K562 (cell line): Measurements from ENCODE around the gene MCEMP1. TPM values are rescaled to one million over a fixed set of nuclear protein-coding genes. Genes with fewer than 3 reads are reported as not detected.
A peak's percentile ranks its signal among the peaks of the same experiment; 100 is the strongest.

Experiments used
- ATAC-seq: fragments of 200-7000 bp; cut with Tn5 transposase; 3 replicates; pipeline ENCODE4 v1.9.1; 2020; ENCODE audit warnings: moderate library complexity
- BruUV-seq: library from RNA; stranded (reverse); fragments of 400-500 nt; replicated peaks from 2 replicates; lab custom pipeline; 2021; lab: Mats Ljungman, UMichigan
- CTCF ChIA-PET: fragments of 300-600 bp; formaldehyde crosslinking; extraction: SDS; loops from one replicate; lab custom pipeline; 2021; ENCODE audit warnings: low intra/inter-chr PET ratio; lab: Yijun Ruan, JAX
- POLR2A ChIA-PET: fragments of 300-600, 350-650 bp; sonication (Branson Sonifier 250); formaldehyde crosslinking; extraction: SDS; loops from one replicate; lab custom pipeline; 2021; ENCODE audit warnings: antibody characterized with exemption, inconsistent platforms; lab: Yijun Ruan, JAX
- DNase-seq, 4 experiments: peaks; one replicate each; pipeline versions ENCODE4 v3.0.0 to v3.0.0-alpha.2; 2011 to 2018; ENCODE audit warnings: low spot score in 3 of 4, mixed read lengths in 3 of 4; ENCODE audit errors: extremely low read depth in 1 of 4
- FAIRE-seq: peaks from 2 replicates; lab custom pipeline; 2011; peaks lifted over from hg19 to GRCh38; lab: Jason Lieb, UNC
- H2AFZ ChIP-seq: 2 replicates; pipeline ENCODE4 v1.6.0; 2011; ENCODE audit warnings: low read depth, low read length, control low read depth, inconsistent platforms
- H3K27ac ChIP-seq: fragments of 200-600 bp; 3 replicates; pipeline ENCODE4 v1.8.0; 2011; ENCODE audit warnings: low read depth, mild to moderate bottlenecking, control low read depth, inconsistent platforms, low read length, moderate library complexity, mixed read lengths; ENCODE audit errors: extremely low read depth
- H3K27me3 ChIP-seq, 2 experiments: fragments of 300-600 bp in 1 of 2; 2 replicates in 1 of 2; 3 replicates in 1 of 2; pipeline versions ENCODE4 v1.6.0 to v1.8.0; 2011; ENCODE audit warnings: inconsistent platforms in 2 of 2, low read length in 2 of 2, mild to moderate bottlenecking in 1 of 2, mixed read lengths in 1 of 2, moderate library complexity in 1 of 2; ENCODE audit not compliant: control insufficient read depth in 2 of 2, insufficient read depth in 2 of 2
- H3K36me3 ChIP-seq: fragments of 300-600 bp; 3 replicates; pipeline ENCODE4 v1.8.0; 2011; ENCODE audit warnings: mild to moderate bottlenecking, low read length, inconsistent platforms; ENCODE audit not compliant: control insufficient read depth, insufficient read depth
- H3K4me1 ChIP-seq, 2 experiments: fragments of 200-600 bp in 1 of 2; replicated peaks in 1 of 2; 2 replicates in 1 of 2; 3 replicates in 1 of 2; pipeline versions ENCODE4 v1.5.1 to v1.8.0; 2011; ENCODE audit warnings: inconsistent platforms in 2 of 2, low read length in 2 of 2, mild to moderate bottlenecking in 1 of 2, mixed read lengths in 1 of 2, moderate library complexity in 1 of 2; ENCODE audit not compliant: control insufficient read depth in 2 of 2, insufficient read depth in 2 of 2
- H3K4me2 ChIP-seq: 2 replicates; pipeline ENCODE4 v1.6.1; 2011; ENCODE audit warnings: low read length, control low read depth, inconsistent platforms, mixed read lengths; ENCODE audit not compliant: insufficient read depth
- H3K4me3 ChIP-seq: fragments of 200-600 bp; sonication (generic), shearing (Covaris generic); 2 replicates; pipeline ENCODE4 v1.5.1; 2016; ENCODE audit warnings: control low read depth, inconsistent platforms
- H3K79me2 ChIP-seq: fragments of 200-600 bp; 3 replicates; pipeline ENCODE4 v1.8.0; 2011; ENCODE audit warnings: low read length, inconsistent platforms; ENCODE audit not compliant: control insufficient read depth, insufficient read depth
- H3K9ac ChIP-seq, 2 experiments: 2 replicates each; pipeline versions ENCODE4 v1.6.0 to v1.6.1; 2011; ENCODE audit warnings: low read depth in 2 of 2, low read length in 2 of 2, control low read depth in 1 of 2, inconsistent platforms in 1 of 2, mild to moderate bottlenecking in 1 of 2, mixed read lengths in 1 of 2; ENCODE audit not compliant: insufficient read depth in 1 of 2
- H3K9me1 ChIP-seq: one replicate; pipeline ENCODE4 v1.6.0; 2011; ENCODE audit warnings: inconsistent platforms, mild to moderate bottlenecking, low read length, moderate library complexity; ENCODE audit not compliant: control insufficient read depth, insufficient read depth
- H3K9me3 ChIP-seq: replicated peaks from 2 replicates; pipeline ENCODE4 v1.5.1; 2011; ENCODE audit warnings: low read depth, low read length, inconsistent platforms; ENCODE audit not compliant: control insufficient read depth, insufficient read depth
- H4K20me1 ChIP-seq: replicated peaks from 2 replicates; pipeline ENCODE4 v1.6.1; 2011; ENCODE audit warnings: low read length, inconsistent platforms, mixed read lengths; ENCODE audit not compliant: control insufficient read depth, insufficient read depth
- BCOR ChIP-seq: fragments of 450-650 bp; IDR thresholded peaks from 2 replicates; pipeline ENCODE4 v1.6.1; 2016
- CCNT2 ChIP-seq: IDR thresholded peaks from 2 replicates; pipeline ENCODE4 v1.6.1; 2011; ENCODE audit warnings: borderline replicate concordance, low read depth, mild to moderate bottlenecking, moderate library complexity, mixed read lengths, low read length; ENCODE audit not compliant: insufficient read length; ENCODE audit errors: extremely low read depth
- KDM1A ChIP-seq, 2 experiments: fragments of 450-650 bp; IDR thresholded peaks; 2 replicates each; pipeline ENCODE4 v1.6.1; 2016; ENCODE audit warnings: mild to moderate bottlenecking in 2 of 2
- NFIC ChIP-seq: fragments of 450-650 bp; IDR thresholded peaks from 2 replicates; pipeline ENCODE4 v1.6.1; 2017; ENCODE audit warnings: mild to moderate bottlenecking, inconsistent platforms
- RBM25 ChIP-seq: fragments of 200-400 bp; formaldehyde crosslinking; IDR thresholded peaks from 2 replicates; pipeline ENCODE4 v1.6.1; 2018; ENCODE audit warnings: low read length, low read depth, moderate library complexity; ENCODE audit not compliant: severe bottlenecking
- SMAD1 ChIP-seq: fragments of 150-350 bp; IDR thresholded peaks from 2 replicates; pipeline ENCODE4 v1.6.1; 2014; ENCODE audit warnings: low read length, low read depth; ENCODE audit not compliant: partially characterized antibody
- TSC22D4 ChIP-seq: fragments of 450-650 bp; IDR thresholded peaks from 2 replicates; pipeline ENCODE4 v1.6.1; 2016; ENCODE audit warnings: missing genetic modification characterization, missing biosample characterization, control low read depth
- ZNF431 ChIP-seq: sonication (generic); formaldehyde crosslinking; IDR thresholded peaks from 2 replicates; pipeline ENCODE4 v1.8.0; 2022; ENCODE audit warnings: mild to moderate bottlenecking, missing genetic modification reagents
- WGBS: fragments of 100-300 bp; shearing (Covaris generic); methylation state at CpG from one replicate; pipeline ENCODE4 v1.1.6; 2016; ENCODE audit warnings: low coverage, mixed read lengths; ENCODE audit not compliant: insufficient coverage; ENCODE audit errors: missing lambda C conversion rate; 5-methylcytosine and 5-hydroxymethylcytosine counted together
- in situ Hi-C: fragments of 300-500 bp; cut with MboI; formaldehyde crosslinking; loops from 4 replicates; pipeline ENCODE4 v1.15.0; 2018; ENCODE audit warnings: inconsistent platforms, mixed read lengths
- intact Hi-C: fragments of 100-400 bp; cut with micrococcal nuclease; formaldehyde crosslinking; loops from 2 replicates; pipeline ENCODE4 v1.14.2; 2022
- polyA plus RNA-seq, 8 experiments: library from polyadenylated mRNA; depleted of rRNA in 4 of 8; stranded (reverse) in 5 of 8; unstranded in 3 of 8; fragments of >200 nt; fragmentation: Nextera tagmentation in 2 of 8; fragmentation: Illumina TruSeq in 1 of 8; extraction: Ambion mirVana in 2 of 8; extraction: Trizol in 1 of 8; gene quantifications; 2 replicates each; pipeline versions ENCODE4 v1.2.1 to v1.2.3, GENCODE V29; 2011 to 2014; ENCODE audit warnings: inconsistent platforms in 1 of 8, missing spikeins in 1 of 8
- total RNA-seq, 7 experiments: library from RNA; depleted of rRNA in 6 of 7; stranded (reverse); fragments of >200 nt in 6 of 7; fragmentation: Illumina TruSeq in 2 of 7; extraction: Trizol in 2 of 7; gene quantifications; 2 replicates each; pipeline versions ENCODE4 v1.2.1 to v1.2.3, GENCODE V29; 2011 to 2021; ENCODE audit warnings: low replicate concordance in 1 of 7
- TF ChIP-seq, protein P1 (sequence below), 2 experiments: fragments of 450-650 bp; IDR thresholded peaks; 2 replicates each; pipeline ENCODE4 v1.6.1; 2016; ENCODE audit warnings: mild to moderate bottlenecking in 2 of 2, borderline replicate concordance in 1 of 2, low read depth in 1 of 2, moderate library complexity in 1 of 2
- TF ChIP-seq, protein P2 (sequence below): sonication (generic); IDR thresholded peaks from 2 replicates; pipeline ENCODE4 v1.6.1; 2016

Gene MCEMP1
- total and polyA plus RNA-seq, 9 of the 15 experiments (the other 6 are each of a cell fraction or from before 2014, with no cell fraction given), result 0.11 to 1.8 (median 0.51) TPM

GRCh38 chr19:7697721-7698287 lies 20.9 kb downstream of the MCEMP1 start:
- FAIRE-seq, result no peak
- WGBS, result 3% methylated on average over 10 of the region's 10 CpGs
- DNase-seq, result no peak
- Histone ChIP-seq H3K9me3 (no peaks in the 10 kb centered on the region), H3K4me2 (no peak overlapping the region), H3K4me1 (peaks cover 2 to 8% of the 10 kb centered on the region in 2 experiments; a peak in 4 of 5 replicates), H4K20me1 (no peaks in the 10 kb centered on the region; the same call in 1 of the 2 replicates), H3K79me2 (no peaks in the 10 kb centered on the region), H3K9ac (no peak overlapping the region), H2AFZ (no peak overlapping the region), H3K27me3 (peaks cover 13 to 58% of the 10 kb centered on the region in 2 experiments; a peak in 4 of 5 replicates), H3K27ac (no peak overlapping the region), H3K4me3 (no peak overlapping the region), H3K9me1 (no peaks in the 10 kb centered on the region), H3K36me3 (no peaks in the 10 kb centered on the region)
- intact Hi-C loops, result no loop called here
- BruUV-seq, result no TSS peak
- ChIA-PET POLR2A (interaction anchor here (0.7 to 1.8 kb wide), 4 partner anchors 8 to 200 kb away, joined by 3 to 4 read pairs (median 3); a partner anchor contains a TSS), CTCF (no interaction called here)
- no peak for ATAC-seq
- TF ChIP-seq BCOR (peak; percentile 57), ZNF431 (CRISPR knock-in tag) (no peak), SMAD1 (no peak), CCNT2 (no peak), KDM1A (IDR thresholded peaks at IDR 0.05) (peak in 1 of 2 experiments; percentile 32; a peak in 1 of 4 replicates), NFIC (no peak), TSC22D4 (tag) (no peak), RBM25 (peak; percentile 78)
- TF ChIP-seq, protein P1, sequence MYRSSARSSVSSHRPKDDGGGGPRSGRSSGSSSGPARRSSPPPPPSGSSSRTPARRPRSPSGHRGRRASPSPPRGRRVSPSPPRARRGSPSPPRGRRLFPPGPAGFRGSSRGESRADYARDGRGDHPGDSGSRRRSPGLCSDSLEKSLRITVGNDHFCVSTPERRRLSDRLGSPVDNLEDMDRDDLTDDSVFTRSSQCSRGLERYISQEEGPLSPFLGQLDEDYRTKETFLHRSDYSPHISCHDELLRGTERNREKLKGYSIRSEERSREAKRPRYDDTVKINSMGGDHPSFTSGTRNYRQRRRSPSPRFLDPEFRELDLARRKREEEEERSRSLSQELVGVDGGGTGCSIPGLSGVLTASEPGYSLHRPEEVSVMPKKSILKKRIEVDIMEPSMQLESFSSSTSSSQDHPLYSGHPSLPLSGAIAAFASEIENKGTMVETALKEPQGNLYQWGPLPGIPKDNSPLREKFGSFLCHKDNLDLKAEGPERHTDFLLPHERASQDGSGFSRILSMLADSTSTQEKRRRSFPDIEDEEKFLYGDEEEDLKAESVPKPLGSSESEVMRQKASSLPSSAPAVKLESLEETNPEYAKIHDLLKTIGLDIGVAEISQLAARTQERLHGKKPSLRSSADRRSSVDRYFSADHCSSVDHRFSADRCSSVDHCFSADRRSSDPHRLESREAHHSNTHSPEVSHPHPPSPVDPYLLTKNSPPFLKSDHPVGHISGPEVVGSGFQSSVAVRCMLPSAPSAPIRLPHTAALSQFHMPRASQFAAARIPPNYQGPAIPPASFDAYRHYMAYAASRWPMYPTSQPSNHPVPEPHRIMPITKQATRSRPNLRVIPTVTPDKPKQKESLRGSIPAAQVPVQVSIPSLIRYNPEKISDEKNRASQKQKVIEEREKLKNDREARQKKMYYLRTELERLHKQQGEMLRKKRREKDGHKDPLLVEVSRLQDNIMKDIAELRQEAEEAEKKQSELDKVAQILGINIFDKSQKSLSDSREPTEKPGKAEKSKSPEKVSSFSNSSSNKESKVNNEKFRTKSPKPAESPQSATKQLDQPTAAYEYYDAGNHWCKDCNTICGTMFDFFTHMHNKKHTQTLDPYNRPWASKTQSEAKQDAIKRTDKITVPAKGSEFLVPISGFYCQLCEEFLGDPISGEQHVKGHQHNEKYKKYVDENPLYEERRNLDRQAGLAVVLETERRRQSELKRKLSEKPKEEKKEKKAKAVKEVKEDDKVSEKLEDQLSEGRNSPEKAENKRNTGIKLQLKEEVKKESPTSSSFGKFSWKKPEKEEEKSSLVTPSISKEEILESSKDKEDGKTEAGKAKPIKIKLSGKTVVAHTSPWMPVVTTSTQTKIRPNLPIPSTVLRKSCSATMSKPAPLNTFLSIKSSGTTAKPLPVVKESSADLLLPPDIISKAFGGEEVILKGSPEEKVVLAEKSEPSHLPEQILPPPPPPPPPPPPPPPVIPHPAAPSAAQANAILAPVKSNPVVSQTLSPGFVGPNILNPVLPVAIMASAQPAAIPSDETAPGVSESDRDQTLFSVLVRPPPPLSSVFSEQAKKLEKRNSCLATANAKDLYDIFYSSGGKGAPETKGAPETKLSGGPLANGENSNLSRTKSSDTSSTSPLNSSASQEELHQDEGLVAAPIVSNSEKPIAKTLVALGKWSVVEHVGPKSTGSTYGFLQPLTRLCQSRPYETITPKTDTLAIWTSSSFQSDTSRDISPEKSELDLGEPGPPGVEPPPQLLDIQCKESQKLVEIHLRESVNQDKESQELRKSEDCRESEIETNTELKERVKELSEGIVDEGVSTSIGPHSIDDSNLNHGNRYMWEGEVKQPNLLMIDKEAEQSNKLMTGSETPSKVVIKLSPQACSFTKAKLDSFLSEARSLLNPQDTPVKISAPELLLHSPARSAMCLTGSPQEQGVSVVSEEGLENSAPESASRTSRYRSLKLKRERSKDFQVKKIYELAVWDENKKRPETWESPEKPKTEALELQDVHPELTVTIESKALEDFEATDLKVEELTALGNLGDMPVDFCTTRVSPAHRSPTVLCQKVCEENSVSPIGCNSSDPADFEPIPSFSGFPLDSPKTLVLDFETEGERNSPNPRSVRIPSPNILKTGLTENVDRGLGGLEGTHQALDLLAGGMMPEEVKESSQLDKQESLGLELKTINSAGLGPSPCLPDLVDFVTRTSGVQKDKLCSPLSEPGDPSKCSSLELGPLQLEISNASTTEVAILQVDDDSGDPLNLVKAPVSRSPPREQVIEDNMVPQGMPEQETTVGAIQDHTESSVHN (IDR thresholded peaks at IDR 0.05; ENCODE audit: borderline replicate concordance in 1 of 2, low read depth in 1 of 2), result no peak
- TF ChIP-seq, protein P2, sequence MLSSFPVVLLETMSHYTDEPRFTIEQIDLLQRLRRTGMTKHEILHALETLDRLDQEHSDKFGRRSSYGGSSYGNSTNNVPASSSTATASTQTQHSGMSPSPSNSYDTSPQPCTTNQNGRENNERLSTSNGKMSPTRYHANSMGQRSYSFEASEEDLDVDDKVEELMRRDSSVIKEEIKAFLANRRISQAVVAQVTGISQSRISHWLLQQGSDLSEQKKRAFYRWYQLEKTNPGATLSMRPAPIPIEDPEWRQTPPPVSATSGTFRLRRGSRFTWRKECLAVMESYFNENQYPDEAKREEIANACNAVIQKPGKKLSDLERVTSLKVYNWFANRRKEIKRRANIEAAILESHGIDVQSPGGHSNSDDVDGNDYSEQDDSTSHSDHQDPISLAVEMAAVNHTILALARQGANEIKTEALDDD, result no peak
- in situ Hi-C loops, result no loop called here
